CD4-positive, alpha-beta memory T cell (primary cell): Measurements from ENCODE around the gene COPS3. TPM values are rescaled to one million over a fixed set of nuclear protein-coding genes. Genes with fewer than 3 reads are reported as not detected.
A peak's percentile ranks its signal among the peaks of the same experiment; 100 is the strongest.

Source experiments
- CTCF ChIA-PET: fragments of 350-600 bp; sonication (Branson Sonifier 250); formaldehyde crosslinking; loops from one replicate; lab custom pipeline; 2021; ENCODE audit warnings: inconsistent platforms; ENCODE audit not compliant: partially characterized antibody; lab: Charles Lee
- POLR2A ChIA-PET: fragments of 350-600 bp; sonication (Branson Sonifier 250); formaldehyde crosslinking; loops from one replicate; lab custom pipeline; 2021; ENCODE audit not compliant: partially characterized antibody; lab: Charles Lee
- DNase-seq, 5 donors: peaks; one replicate each; pipeline versions ENCODE4 v3.0.0 to v3.0.0-alpha.2; 2020 to 2022; ENCODE audit warnings: mixed read lengths in 1 of 5
- H3K27ac ChIP-seq: one replicate; pipeline ENCODE4 v1.7.0; 2013; ENCODE audit warnings: low read depth, low read length
- H3K27me3 ChIP-seq: 2 replicates; pipeline ENCODE4 v1.7.0; 2013; ENCODE audit warnings: mild to moderate bottlenecking, low read length, moderate library complexity; ENCODE audit not compliant: insufficient read depth
- H3K36me3 ChIP-seq: 2 replicates; pipeline ENCODE4 v1.7.0; 2013; ENCODE audit warnings: mild to moderate bottlenecking, low read length, moderate library complexity; ENCODE audit not compliant: insufficient read depth
- H3K4me1 ChIP-seq: 2 replicates; pipeline ENCODE4 v1.7.0; 2013; ENCODE audit warnings: mild to moderate bottlenecking, low read length, moderate library complexity; ENCODE audit not compliant: insufficient read depth
- H3K4me3 ChIP-seq, 2 donors: one replicate each; pipeline ENCODE4 v1.7.0; 2013; ENCODE audit warnings: low read length in 2 of 2, mild to moderate bottlenecking in 1 of 2
- H3K9me3 ChIP-seq, 2 donors: one replicate each; pipeline ENCODE4 v1.7.0; 2013; ENCODE audit warnings: low read length in 2 of 2, control low read depth in 1 of 2; ENCODE audit not compliant: control insufficient read depth in 1 of 2
- H3K27ac Mint-ChIP-seq, 7 donors: one replicate each; pipeline ENCODE4 v1.8.0; 2020 to 2021; ENCODE audit warnings: mixed read lengths in 7 of 7, mild to moderate bottlenecking in 6 of 7, inconsistent platforms in 3 of 7, moderate library complexity in 3 of 7
- H3K27me3 Mint-ChIP-seq, 2 donors: one replicate each; pipeline ENCODE4 v1.8.0; 2020 to 2021; ENCODE audit warnings: mixed read lengths in 2 of 2
- H3K36me3 Mint-ChIP-seq, 2 donors: one replicate each; pipeline ENCODE4 v1.8.0; 2020 to 2021; ENCODE audit warnings: mixed read lengths in 2 of 2, inconsistent platforms in 1 of 2, mild to moderate bottlenecking in 1 of 2
- H3K4me1 Mint-ChIP-seq, 4 donors: one replicate each; pipeline ENCODE4 v1.8.0; 2020 to 2021; ENCODE audit warnings: mixed read lengths in 4 of 4, mild to moderate bottlenecking in 1 of 4
- H3K4me3 Mint-ChIP-seq, 8 donors: one replicate each; pipeline ENCODE4 v1.8.0; 2020 to 2021; ENCODE audit warnings: mixed read lengths in 8 of 8, mild to moderate bottlenecking in 7 of 8, moderate library complexity in 6 of 8, inconsistent platforms in 3 of 8
- H3K9me3 Mint-ChIP-seq, 8 donors: one replicate each; pipeline ENCODE4 v1.8.0; 2020 to 2021; ENCODE audit warnings: mixed read lengths in 8 of 8, mild to moderate bottlenecking in 5 of 8, inconsistent platforms in 3 of 8, moderate library complexity in 1 of 8
- intact Hi-C: fragments of 100-400 bp; cut with micrococcal nuclease; formaldehyde crosslinking; loops from one replicate; pipeline ENCODE4 v1.15.1; 2023
- polyA plus RNA-seq, 2 donors: library from polyadenylated mRNA; unstranded; fragments of 300-500 nt; fragmentation: Illumina TruSeq; gene quantifications; one replicate each; pipeline ENCODE4 v1.2.3, GENCODE V29; 2021
- total RNA-seq, 2 experiments: library from RNA; stranded (reverse); gene quantifications; one replicate each; pipeline ENCODE4 v1.2.3, GENCODE V29; 2021

COPS3 gene
- total and polyA plus RNA-seq, 4 experiments from 2014 or later = 45.4 to 103 (median 81.5) TPM

DNA sequence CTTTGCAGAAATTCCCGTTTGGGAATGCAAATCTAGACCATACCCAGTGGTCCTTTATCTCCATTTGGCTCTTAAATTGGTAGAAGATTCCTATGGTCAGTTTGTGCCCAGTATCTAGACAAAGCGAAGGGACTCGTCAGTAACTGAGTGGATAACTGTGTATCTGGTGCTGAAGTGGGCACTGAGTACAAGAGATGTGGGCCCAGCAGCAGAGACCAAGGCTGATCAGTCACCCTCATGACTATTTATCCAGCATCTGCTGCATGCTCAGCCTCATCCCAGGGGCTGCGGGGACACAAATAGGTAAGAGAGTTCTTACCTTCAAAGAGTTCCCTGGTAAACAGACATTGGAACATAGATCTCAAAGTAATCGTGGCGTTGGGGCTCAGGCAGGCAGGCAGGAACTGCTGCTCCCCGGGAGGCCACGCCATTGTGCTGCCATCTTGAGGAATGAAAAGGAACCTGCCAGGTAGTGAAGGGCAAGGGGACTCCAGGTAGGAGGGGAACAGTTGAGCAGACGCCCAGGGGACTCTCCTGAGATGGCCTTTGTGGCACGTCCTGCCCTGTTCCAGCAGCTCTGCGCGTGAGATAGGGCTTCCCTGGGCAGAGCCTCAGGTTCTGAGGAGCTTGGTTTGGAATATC lies 32.4 kb upstream of the COPS3 start:
- no peak overlapping the region for H3K27ac ChIP-seq
- no peaks in the 10 kb centered on the region for H3K27me3 ChIP-seq
- DNase-seq = peak; percentile 71 to 77 (median 76)
- H3K4me1 ChIP-seq = peaks cover 3% of the 10 kb centered on the region
- CTCF ChIA-PET = interaction anchor here (0.6 to 6.4 kb wide), 24 partner anchors 26 to 391 kb away, joined by 3 to 49 read pairs (median 3); partner anchors contain the start of gene COPS3
- H3K4me3 ChIP-seq = no peak overlapping the region
- H3K9me3 Mint-ChIP-seq = no peaks in the 10 kb centered on the region
- POLR2A ChIA-PET = interaction anchor here (0.6 to 1.2 kb wide), 3 partner anchors 76 to 324 kb away, joined by 4 to 5 read pairs (median 4); no protein-coding TSS in a partner anchor
- peaks cover 4 to 7% (median 6%) of the 10 kb centered on the region in 4 donors for H3K4me1 Mint-ChIP-seq
- intact Hi-C loops = loop anchor here (1.0 kb wide), 2 partner anchors 171 to 204 kb away; no protein-coding TSS in a partner anchor
- peaks cover 0 to 2% of the 10 kb centered on the region in 2 donors for H3K36me3 Mint-ChIP-seq
- no peaks in the 10 kb centered on the region for H3K9me3 ChIP-seq
- peak overlapping the region in 3 of 7 donors; percentile 66 to 70 (median 67) for H3K27ac Mint-ChIP-seq
- no peaks in the 10 kb centered on the region for H3K27me3 Mint-ChIP-seq
- no peaks in the 10 kb centered on the region for H3K36me3 ChIP-seq
- peak overlapping the region in 1 of 8 donors; percentile 15 for H3K4me3 Mint-ChIP-seq

DNA sequence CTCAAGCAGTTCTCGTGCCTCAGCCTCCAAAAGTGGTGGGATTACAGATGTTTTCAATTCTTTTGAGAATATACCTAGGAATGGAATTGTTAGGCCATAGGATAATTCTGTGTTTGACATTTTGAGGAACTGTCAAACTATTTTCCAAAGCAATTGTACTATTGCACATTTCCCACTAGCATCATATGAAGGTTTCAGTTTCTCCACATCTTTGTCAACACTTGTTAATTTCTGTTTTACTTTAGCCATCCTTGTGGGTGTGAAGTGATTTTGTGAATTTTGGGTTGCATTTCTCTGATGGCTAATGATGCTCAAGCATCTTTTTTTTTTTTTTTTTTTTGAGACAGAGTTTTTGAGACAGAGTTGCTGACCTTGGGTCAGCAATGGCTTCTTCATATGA lies 28.3 kb upstream of the COPS3 start:
- DNase-seq = no peak
- no peaks in the 10 kb centered on the region for H3K36me3 ChIP-seq
- peaks cover 15 to 24% (median 20%) of the 10 kb centered on the region in 4 donors for H3K4me1 Mint-ChIP-seq
- no peak overlapping the region for H3K4me3 Mint-ChIP-seq
- no peak overlapping the region for H3K4me3 ChIP-seq
- H3K27ac Mint-ChIP-seq = no peak overlapping the region
- H3K4me1 ChIP-seq = peaks cover 21% of the 10 kb centered on the region
- H3K36me3 Mint-ChIP-seq = peaks cover 0 to 2% of the 10 kb centered on the region in 2 donors
- CTCF ChIA-PET = no interaction called here
- POLR2A ChIA-PET = no interaction called here
- no peak overlapping the region for H3K27ac ChIP-seq
- H3K9me3 ChIP-seq = no peaks in the 10 kb centered on the region
- intact Hi-C loops = loop anchor here (5.0 kb wide), 1 partner anchor 37 kb away; no protein-coding TSS in a partner anchor
- no peaks in the 10 kb centered on the region for H3K9me3 Mint-ChIP-seq
- no peaks in the 10 kb centered on the region for H3K27me3 ChIP-seq
- no peaks in the 10 kb centered on the region for H3K27me3 Mint-ChIP-seq

DNA sequence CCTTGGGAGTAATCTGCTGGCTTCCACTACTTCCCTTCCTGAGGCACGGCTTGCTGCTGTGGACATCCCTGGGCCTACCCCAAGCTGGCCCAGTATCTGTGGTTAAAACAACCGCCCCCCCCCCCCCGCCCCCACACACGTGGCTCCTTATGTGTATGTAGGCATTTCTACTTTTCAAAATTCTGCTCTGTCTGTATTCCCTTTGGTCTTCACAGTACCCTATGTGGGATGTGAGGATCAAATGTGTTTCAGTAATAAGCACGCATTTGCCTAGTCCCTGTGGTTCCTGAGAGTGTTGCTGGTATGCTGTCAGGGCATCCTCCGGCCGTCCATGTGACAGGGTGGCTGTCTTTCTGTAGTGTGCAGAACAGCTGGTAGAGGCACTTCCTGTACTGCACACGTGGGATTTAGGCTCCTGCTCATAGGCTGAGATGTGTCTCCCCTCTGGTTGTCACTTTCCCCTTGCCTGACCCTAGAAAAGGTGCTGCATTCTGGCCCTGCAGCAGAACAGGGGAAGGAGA lies 24.3 kb upstream of the COPS3 start:
- intact Hi-C loops = loop anchor here (1.0 to 5.0 kb wide), 2 partner anchors 24 to 33 kb away; partner anchors contain the start of gene COPS3
- no peaks in the 10 kb centered on the region for H3K36me3 ChIP-seq
- ChIA-PET POLR2A (interaction anchor here (0.6 to 3.6 kb wide), 5 partner anchors 25 to 667 kb away, joined by 3 to 20 read pairs (median 5); partner anchors contain the start of genes COPS3, DRC3, FLCN and MPRIP), CTCF (interaction anchor here (0.7 kb wide), 1 partner anchor 162 kb away, joined by 3 read pairs; no protein-coding TSS in a partner anchor)
- Mint-ChIP-seq H3K27me3 (no peaks in the 10 kb centered on the region), H3K4me3 (peak overlapping the region; percentile 73 to 92 (median 86)), H3K36me3 (no peaks in the 10 kb centered on the region), H3K9me3 (no peaks in the 10 kb centered on the region), H3K4me1 (peaks cover 22 to 36% (median 32%) of the 10 kb centered on the region in 4 donors), H3K27ac (peak overlapping the region; percentile 76 to 95 (median 94))
- no peaks in the 10 kb centered on the region for H3K27me3 ChIP-seq
- H3K9me3 ChIP-seq = no peaks in the 10 kb centered on the region
- H3K4me3 ChIP-seq = no peak overlapping the region
- H3K27ac ChIP-seq = no peak overlapping the region
- DNase-seq = peak; percentile 36 to 63 (median 52)
- peaks cover 42% of the 10 kb centered on the region for H3K4me1 ChIP-seq

DNA sequence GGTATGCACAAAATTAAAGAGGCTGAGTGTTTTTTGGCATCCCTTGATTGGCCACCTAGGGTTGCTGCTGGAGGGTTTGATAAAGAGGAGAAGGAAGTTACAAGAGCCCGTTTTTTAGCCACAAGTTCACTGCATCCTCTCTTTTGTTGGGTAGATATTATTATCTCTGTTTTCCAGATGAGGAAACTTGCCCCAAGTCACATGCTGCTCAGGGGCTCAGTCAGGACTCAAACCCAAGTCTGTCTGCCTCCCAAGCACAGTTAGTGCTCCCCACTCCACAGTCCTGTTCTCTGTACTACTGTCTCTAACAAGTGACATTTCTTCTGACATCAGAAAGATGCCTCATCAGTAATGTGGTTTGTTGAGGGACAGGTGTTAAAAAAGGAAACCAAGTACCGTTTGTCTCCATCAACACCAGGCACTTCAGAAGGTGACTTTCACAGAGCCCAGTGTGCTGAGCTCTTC lies 23.5 kb upstream of the COPS3 start:
- Histone ChIP-seq H3K4me1 (peaks cover 43% of the 10 kb centered on the region), H3K4me3 (peak overlapping the region in 1 of 2 donors; percentile 7), H3K36me3 (no peaks in the 10 kb centered on the region), H3K9me3 (no peaks in the 10 kb centered on the region), H3K27ac (peak overlapping the region; percentile 32), H3K27me3 (no peaks in the 10 kb centered on the region)
- Mint-ChIP-seq H3K9me3 (peaks cover 0 to 2% (median 0%) of the 10 kb centered on the region in 8 donors), H3K4me1 (peaks cover 24 to 40% (median 35%) of the 10 kb centered on the region in 4 donors), H3K36me3 (no peaks in the 10 kb centered on the region), H3K27ac (peak overlapping the region; percentile 64 to 93 (median 91)), H3K4me3 (peak overlapping the region; percentile 70 to 90 (median 81)), H3K27me3 (no peaks in the 10 kb centered on the region)
- ChIA-PET POLR2A (interaction anchor here (2.9 to 3.6 kb wide), 2 partner anchors 24 to 68 kb away, joined by 16 to 20 read pairs; partner anchors contain the start of genes COPS3 and FLCN), CTCF (no interaction called here)
- intact Hi-C loops = no loop called here
- DNase-seq = peak; percentile 47 to 58 (median 52)

DNA sequence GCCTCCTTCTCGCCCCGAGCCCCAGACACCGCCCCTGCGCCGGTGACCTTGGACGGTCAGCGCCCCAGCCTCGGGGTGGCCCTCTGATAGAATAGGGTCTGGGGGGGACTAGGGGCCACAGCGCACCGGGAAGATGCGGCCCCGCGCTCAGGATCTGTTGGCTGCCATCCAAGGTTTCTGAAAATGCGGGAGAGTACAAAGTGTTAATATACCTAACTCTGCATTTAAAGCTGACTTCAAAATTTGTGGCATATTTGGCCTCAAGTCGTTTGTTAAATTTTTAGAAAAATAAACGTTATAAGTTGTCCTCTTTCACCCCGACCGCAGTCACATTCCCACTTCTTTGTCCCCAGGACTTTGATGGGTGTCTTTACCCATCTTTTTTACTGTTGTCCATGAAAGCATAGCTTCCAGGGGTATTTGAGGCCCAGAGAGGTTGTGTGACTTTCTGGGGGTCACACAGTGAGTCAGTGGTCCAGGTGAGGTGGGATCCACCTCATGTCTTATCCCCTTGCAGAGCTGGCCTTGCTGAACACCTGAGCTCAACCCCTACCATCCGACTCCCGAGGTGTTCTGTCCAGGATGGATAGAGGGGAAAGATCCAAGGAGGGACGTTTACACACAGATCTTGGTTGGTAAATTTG lies 22.9 kb upstream of the COPS3 start:
- Mint-ChIP-seq H3K4me1 (peaks cover 24 to 40% (median 35%) of the 10 kb centered on the region in 4 donors), H3K36me3 (no peaks in the 10 kb centered on the region), H3K4me3 (peak overlapping the region; percentile 70 to 90 (median 81)), H3K27me3 (no peaks in the 10 kb centered on the region), H3K9me3 (peaks cover 0 to 2% (median 0%) of the 10 kb centered on the region in 8 donors), H3K27ac (peak overlapping the region; percentile 64 to 93 (median 91))
- H3K9me3 ChIP-seq = no peaks in the 10 kb centered on the region
- H3K27ac ChIP-seq = peak overlapping the region; percentile 32
- ChIA-PET CTCF (no interaction called here), POLR2A (interaction anchor here (2.9 to 3.6 kb wide), 2 partner anchors 23 to 68 kb away, joined by 16 to 20 read pairs; partner anchors contain the start of genes COPS3 and FLCN)
- no peaks in the 10 kb centered on the region for H3K36me3 ChIP-seq
- no peak for DNase-seq
- intact Hi-C loops = no loop called here
- H3K4me1 ChIP-seq = peaks cover 43% of the 10 kb centered on the region
- peak overlapping the region in 1 of 2 donors; percentile 60 for H3K4me3 ChIP-seq
- no peaks in the 10 kb centered on the region for H3K27me3 ChIP-seq

DNA sequence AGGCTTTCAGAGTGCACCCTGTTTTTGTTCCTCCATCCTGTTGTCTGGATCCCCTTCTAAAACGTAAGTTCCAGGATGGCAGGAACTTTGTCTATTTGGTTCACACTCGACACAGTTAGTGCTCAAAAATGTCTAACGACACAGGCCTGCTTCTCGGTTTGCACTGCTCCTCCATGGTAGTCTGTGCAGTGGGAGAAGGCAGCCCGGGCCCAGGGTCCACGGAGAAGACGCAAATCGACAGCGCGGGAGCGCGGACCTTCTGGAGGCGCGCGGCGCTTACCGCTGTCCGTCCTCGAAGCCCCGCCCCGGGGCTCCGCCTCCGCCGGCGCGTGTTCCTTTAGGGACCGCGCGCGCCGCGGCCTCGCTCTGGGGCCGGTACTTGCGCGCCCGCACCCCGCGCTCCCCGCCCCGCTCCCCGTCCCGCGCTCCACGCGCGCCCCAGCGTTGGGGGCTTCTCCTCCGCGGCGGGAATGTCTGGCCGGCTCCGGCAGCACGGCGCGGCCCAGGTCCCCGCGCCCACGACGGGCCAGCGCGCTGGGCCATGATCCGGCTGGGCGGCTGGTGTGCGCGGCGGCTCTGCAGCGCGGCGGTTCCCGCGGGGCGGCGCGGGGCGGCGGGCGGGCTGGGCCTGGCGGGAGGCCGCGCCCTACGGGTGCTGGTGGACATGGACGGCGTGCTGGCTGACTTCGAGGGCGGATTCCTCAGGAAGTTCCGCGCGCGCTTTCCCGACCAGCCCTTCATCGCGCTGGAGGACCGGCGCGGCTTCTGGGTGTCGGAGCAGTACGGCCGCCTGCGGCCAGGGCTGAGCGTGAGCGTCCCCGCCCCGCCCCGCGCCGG lies 22.2 kb upstream of the COPS3 start, which contains the start of gene NT5M:
TSS of gene NT5M (plus strand) at position 364 of the 837 bp plus-strand sequence. CDS start at position 542, 178 bp downstream.
- POLR2A ChIA-PET = interaction anchor here (0.6 kb wide), 1 partner anchor 492 kb away, joined by 3 read pairs; no protein-coding TSS in a partner anchor

More for the DNA sequence above, 22.2 kb upstream of the COPS3 start, which contains the start of gene NT5M:
- peak; percentile 49 to 67 (median 61) for DNase-seq
- Mint-ChIP-seq H3K27me3 (no peaks in the 10 kb centered on the region), H3K36me3 (no peaks in the 10 kb centered on the region), H3K4me3 (peak within 1 kb of the TSS; percentile 85 to 91 (median 90)), H3K9me3 (peaks cover 0 to 2% (median 0%) of the 10 kb centered on the region in 8 donors), H3K4me1 (peaks cover 24 to 40% (median 35%) of the 10 kb centered on the region in 4 donors), H3K27ac (peak within 1 kb of the TSS; percentile 66 to 93 (median 90))
- intact Hi-C loops = no loop called here
- Histone ChIP-seq H3K27ac (peak within 1 kb of the TSS; percentile 40), H3K36me3 (no peaks in the 10 kb centered on the region), H3K4me3 (peak within 1 kb of the TSS; percentile 49 to 60), H3K9me3 (no peaks in the 10 kb centered on the region), H3K27me3 (no peaks in the 10 kb centered on the region), H3K4me1 (peaks cover 43% of the 10 kb centered on the region)
- CTCF ChIA-PET = interaction anchor here (0.7 kb wide), 1 partner anchor 142 kb away, joined by 5 read pairs; no protein-coding TSS in a partner anchor
